RKO (cell line): ENCODE measurements around the gene DES.
A peak's percentile ranks its signal among the peaks of the same experiment; 100 is the strongest.

Experiments used
- DNase-seq: peaks from one replicate; pipeline ENCODE4 v3.0.0-alpha.2; 2016; ENCODE audit warnings: low spot score

Gene DES

GRCh38 chr2:219475278-219475677 is 57.1 kb downstream of the DES start:
- DNase-seq, result no peak

DNA sequence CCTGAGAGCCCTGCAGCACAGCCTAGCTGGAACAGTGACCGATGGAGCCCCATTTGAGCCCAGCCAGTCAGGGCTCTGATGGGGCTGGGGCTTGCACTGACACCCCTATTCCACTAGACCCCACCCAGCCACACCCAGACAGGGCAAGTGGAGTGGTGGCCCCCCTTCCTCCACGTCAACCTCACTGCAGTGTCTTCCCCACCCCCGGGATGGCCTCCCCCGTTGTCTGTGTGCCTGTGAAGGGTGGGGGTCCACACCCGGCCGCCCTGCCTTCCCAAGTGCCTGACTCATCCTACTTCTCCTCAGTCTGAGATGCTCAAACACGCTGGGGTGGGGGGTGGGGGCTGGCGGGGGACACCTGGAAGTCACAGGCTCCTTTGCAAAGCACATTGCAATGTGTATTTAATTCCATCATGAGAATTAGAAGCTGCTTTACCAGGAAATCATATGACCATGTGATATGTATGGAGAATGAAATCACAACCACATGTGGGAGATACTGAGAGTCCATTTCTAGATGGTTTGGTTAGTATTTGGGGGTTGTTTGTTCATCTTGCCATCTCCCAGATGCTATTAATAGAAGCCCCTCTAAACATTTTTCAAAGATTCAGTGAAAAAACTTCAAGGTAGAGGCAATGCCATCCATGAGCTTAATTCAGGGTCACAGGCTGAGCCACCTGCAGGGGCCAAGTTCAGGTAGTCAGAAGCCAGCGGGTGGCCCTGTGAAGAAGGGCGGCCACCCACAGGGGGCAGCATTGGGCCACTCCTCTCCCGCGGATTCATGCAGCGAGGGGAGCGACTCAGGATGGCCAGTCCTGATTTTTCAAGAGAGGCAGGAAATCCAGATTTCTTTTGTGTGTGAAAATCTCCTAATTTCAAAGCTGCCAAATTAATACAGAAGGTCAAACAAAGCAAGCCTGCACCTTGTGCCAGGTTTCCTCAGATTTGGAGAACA is 57.8 kb downstream of the DES start:
- peak; percentile 32 for DNase-seq
